GM21825 (cell line): ENCODE measurements around the gene CBARP.

Experiments
- ATAC-seq: cut with Tn5 transposase; IDR thresholded peaks from one replicate; pipeline ENCODE4 v1.9.1; 2021; ENCODE audit warnings: mild to moderate bottlenecking, moderate library complexity; ENCODE audit not compliant: unreplicated experiment

The CBARP gene

GRCh38 chr19:1241417-1242095 lies 3.8 kb upstream of the CBARP start, which contains the start of gene ATP5F1D:
Gene ATP5F1D (plus strand): TSS chr19:1241751. CDS start chr19:1241851, 100 bp downstream.
- ATAC-seq, result peak; percentile 44

- no peak for ATAC-seq
Measured at GRCh38 chr19:1240925-1241324, 3.1 kb upstream of the CBARP start.

- no peak for ATAC-seq
Measured at GRCh38 chr19:1239796-1240737, 2.3 kb upstream of the CBARP start.

- ATAC-seq, result no peak
Measured at GRCh38 chr19:1239420-1239795, 1.6 kb upstream of the CBARP start.

- no peak for ATAC-seq
Measured at GRCh38 chr19:1238369-1239303, 831 bp upstream of the CBARP start.

GRCh38 chr19:1237027-1237659 lies 662 bp downstream of the CBARP start:
- no peak for ATAC-seq

- ATAC-seq, result no peak
Measured at GRCh38 chr19:1236576-1236975, 1.2 kb downstream of the CBARP start.

- ATAC-seq, result no peak
Measured at GRCh38 chr19:1235625-1236538, 1.9 kb downstream of the CBARP start.

- ATAC-seq, result no peak
Measured at GRCh38 chr19:1234955-1235380, 2.8 kb downstream of the CBARP start.

GRCh38 chr19:1234051-1234954 lies 3.5 kb downstream of the CBARP start:
- ATAC-seq, result no peak

GRCh38 chr19:1233115-1233667 lies 4.6 kb downstream of the CBARP start:
- ATAC-seq, result no peak

- no peak for ATAC-seq
Measured at GRCh38 chr19:1232652-1233072, 5.1 kb downstream of the CBARP start.

GRCh38 chr19:1231729-1232637 lies 5.8 kb downstream of the CBARP start:
- no peak for ATAC-seq

GRCh38 chr19:1230783-1231489 lies 6.9 kb downstream of the CBARP start:
- no peak for ATAC-seq

- ATAC-seq, result no peak
Measured at GRCh38 chr19:1229924-1230782, 7.7 kb downstream of the CBARP start.
